SKM-1 treated with dmso at 0.1 percent for 144 hours (cell line): Measurements from ENCODE around the gene CMKLR1.
A peak's percentile ranks its signal among the peaks of the same experiment; 100 is the strongest.

Source experiments
- DNase-seq: peaks from one replicate; lab custom pipeline; 2025; ENCODE audit not compliant: unreplicated experiment; lab: John Stamatoyannopoulos, UW

Gene CMKLR1

GRCh38 chr12:108337235-108338223, 1.6 kb downstream of the CMKLR1 start:
- no peak for DNase-seq

DNA sequence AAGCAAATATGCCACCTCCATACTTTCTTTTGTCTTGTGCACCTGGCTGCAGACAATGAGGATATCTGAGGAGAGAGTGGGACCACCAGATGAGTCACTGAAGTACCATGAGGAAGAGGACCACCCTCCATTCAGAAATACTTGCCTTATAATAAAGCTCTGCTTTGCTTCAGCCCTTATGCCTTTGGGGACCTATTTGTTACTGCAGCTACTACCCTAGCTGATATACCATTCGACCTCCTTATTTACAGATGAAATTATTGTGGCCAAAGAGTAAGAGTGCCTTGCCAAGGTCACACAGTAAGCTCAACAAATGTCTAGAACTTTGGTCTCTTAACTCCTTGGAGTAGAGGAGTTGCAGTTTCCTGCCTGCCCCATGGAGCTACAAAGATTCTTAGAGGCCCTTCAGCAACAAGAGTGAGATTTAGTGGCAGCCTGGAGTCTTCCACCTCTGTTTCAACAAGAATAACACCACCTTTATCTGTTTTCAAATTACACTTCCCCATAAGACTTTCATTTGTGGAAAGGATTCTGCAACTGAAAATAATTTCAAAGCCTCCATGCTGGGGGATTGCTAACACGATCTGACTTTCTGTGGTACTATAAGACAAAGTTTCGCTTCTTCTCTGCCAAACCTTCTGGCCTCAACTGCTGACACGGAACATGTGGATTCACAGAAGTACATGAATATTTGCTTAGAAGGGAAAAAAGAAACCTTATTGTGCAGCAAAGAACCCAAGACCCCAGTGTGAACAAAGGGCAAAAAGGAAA, 3.6 kb downstream of the CMKLR1 start:
- no peak for DNase-seq

DNA sequence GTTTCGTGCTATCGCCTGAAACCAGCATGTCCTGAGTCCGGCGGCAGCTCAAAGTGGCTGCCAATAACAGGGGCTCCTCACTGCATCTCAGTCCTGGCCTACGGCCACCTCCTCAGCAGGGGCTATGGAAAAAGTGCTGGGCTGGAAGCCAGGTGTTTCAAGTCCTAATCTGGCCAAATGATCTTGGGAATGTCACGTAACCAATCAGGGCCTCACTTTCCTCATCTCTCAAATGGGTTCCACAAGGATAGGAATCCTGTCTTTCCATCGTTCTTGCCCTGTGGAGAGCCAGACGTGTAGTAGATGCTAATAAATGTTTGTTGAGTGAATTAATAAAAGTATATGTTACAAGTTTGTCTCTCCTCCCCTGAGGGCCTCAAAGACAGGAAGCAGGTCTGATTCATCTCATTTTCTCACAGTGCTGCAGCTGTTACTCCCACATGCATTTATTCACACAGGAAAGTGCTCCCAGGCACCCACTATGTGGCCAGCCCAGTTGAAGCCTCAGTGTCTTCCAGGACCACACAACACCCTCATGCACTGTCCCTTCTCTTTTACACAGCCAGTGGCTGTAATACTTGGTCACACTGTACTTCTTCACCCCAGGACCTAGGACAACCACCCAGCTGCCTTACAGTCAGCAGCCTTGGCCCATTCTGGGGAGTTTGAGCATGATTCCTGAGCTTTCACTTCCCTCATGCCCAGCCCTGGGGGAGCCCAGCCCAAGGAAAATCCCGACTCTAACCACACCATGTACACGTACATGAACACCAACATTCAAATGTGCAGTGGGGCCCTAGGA, 5.0 kb downstream of the CMKLR1 start:
- DNase-seq, result no peak

DNA sequence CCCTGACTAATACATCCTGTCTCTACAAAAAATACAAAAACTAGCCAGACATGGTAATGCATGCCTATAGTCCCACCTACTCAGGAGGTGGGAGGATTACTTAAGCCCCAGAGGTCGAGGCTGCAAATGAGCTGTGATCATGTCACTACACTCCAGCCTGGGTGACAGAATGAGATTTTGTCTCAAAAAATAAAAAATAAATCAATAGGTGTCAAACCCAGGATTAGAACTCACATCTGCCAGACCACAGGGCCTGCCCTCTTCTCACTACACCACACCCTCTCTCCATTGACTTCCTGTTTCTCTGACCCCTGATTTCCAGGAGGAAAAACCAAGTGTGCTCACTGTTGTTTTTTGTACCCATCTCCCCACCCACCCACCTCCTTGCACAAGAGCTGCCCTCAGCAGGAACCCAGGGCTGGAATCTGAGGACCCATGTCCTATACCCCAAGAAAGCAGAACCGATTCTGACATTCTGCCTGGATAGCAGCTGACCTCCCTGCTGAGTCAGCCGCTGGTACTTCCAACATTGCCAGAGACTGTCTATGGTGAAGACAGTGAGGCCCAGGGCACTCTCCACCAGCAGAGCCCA, 6.2 kb downstream of the CMKLR1 start:
- peak; percentile 48 for DNase-seq

DNA sequence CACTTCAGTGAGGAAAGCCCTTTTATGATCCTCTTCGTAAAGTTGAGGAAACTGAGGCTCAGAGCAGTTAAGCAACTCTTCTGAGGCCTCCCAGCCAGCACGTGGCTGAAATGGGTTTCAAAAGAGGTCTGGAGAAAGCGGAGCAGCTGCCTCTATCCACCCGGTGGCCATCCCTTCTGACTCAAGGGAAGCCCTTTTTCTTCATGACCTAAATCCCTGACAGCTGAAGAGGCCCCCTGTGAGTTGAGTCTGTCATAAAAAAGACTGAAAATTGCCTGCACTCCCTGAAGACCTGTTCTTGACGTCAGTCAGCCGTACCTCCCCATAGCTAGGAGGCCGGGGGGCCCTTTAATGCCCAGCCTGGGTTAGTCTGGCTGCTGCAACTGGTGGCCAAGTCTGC, 10.7 kb downstream of the CMKLR1 start:
- no peak for DNase-seq

GRCh38 chr12:108327621-108328344, 11.3 kb downstream of the CMKLR1 start:
- no peak for DNase-seq

DNA sequence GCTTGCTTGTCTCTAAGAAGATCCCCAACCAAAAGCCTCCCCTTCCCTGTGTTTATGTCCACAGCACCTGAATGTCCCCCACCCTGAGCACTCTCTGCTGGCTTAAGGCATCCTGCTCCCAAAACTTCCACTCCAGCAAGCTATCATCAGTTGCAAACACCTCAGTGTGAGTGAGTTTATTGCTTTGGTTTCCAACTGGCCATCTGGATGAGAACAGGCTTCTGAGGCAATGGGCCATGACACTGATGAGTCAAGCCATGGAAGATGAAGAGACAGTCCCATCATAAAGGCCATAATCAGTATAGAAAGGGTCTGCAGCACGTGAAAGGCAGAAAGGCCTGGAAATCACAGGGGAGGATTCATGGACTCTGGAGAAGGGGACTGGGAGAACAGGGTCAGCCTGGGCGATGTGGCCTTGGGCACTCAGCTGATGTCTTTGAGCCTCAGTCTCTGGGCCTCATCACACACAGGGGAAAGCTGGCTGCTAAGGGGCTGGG, 12.8 kb downstream of the CMKLR1 start:
- no peak for DNase-seq

DNA sequence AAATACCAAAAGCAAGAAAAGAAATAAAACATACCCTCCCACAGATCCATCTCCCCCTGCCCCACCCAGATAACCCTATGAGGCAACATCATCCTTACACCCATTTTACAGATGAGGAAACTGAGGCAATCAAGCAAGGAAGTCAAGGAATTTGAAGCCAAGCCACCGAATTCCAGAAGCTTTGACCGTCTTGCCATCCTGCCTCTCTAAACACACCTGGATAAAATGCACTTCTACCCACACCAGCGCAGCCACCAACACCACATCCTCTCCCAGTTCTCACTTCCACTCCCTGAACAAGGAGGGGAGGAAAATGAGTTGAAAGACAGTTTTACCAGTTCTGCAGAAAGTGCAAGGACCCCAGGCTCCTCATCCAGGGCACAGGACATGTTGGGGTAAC, 13.6 kb downstream of the CMKLR1 start:
- no peak for DNase-seq

GRCh38 chr12:108325018-108325358, 14.1 kb downstream of the CMKLR1 start:
- DNase-seq, result no peak

DNA sequence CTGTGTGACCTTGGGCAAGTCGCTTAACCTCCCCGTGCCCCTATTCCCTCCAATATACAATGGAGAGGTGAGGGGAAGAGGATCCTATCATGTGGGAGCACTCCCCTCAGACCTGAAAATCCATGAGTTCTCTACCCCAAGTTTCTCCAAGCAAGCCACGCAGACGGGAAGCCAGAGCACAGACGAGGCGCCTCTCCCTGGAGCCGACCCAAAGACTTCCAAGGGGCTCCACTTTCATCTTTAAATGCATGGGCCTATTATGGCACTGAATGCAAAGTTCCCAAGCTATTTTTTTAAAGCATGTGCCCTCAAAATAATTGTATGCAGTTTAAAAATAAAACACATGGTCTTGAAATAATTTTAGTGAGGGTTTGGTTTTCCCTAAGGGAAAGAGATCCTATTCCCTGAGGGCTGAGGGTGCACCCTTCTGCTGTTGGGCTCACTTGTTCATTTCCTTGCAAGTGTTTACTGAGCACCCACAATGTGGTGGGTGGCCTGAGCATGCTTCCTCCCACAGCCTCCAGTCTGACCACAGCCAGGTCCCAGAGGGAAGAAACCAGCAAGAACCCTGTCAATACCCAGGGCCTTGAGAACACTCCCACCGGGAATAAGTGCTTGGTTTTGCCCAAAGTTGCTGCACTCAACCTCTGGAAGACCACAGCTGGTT, 14.6 kb downstream of the CMKLR1 start:
- DNase-seq, result no peak

- no peak for DNase-seq
Observed at GRCh38 chr12:108323581-108323980, 15.5 kb downstream of the CMKLR1 start.

GRCh38 chr12:108322998-108323397, 16.1 kb downstream of the CMKLR1 start:
- no peak for DNase-seq

GRCh38 chr12:108321688-108322087, 17.4 kb downstream of the CMKLR1 start:
- DNase-seq, result no peak

DNA sequence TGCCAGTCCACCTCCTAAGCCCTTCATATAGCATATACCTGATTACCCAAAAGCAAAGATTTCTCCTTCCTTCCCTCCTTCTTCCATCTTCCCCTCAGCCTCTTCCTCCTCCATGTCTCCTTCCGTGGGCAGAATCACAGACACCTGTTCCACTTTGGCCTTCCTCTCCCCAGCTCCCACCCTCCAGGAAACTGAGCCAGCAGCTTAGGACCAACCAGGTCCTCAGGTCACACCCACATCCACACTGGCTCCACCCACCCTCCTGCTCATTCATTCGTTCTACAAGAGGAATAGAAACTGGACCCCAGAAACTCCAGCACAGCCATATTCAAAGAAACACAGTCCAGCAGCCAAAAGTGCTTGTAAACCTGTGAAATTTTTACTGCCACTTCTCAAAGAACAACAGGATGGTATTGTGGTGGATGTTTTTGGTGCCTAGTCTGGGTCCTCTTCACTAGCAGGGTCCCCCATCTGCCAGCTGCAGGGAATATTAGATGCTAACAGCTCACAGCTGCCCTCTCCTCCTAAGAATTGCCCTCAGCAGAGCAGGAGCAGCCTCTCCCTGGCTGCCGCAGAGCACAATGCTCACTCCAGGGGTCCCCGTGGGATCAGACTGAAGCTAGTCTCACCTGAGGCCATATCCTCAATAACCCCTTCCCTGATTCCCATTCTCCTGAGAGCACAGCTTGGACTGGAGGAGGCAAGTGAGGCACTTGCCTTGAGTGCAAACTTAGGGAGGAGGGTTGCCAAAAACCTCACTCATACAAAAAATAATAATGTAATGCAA, 18.4 kb downstream of the CMKLR1 start:
- DNase-seq, result no peak

- DNase-seq, result no peak
Observed at GRCh38 chr12:108319277-108320234, 19.6 kb downstream of the CMKLR1 start.

DNA sequence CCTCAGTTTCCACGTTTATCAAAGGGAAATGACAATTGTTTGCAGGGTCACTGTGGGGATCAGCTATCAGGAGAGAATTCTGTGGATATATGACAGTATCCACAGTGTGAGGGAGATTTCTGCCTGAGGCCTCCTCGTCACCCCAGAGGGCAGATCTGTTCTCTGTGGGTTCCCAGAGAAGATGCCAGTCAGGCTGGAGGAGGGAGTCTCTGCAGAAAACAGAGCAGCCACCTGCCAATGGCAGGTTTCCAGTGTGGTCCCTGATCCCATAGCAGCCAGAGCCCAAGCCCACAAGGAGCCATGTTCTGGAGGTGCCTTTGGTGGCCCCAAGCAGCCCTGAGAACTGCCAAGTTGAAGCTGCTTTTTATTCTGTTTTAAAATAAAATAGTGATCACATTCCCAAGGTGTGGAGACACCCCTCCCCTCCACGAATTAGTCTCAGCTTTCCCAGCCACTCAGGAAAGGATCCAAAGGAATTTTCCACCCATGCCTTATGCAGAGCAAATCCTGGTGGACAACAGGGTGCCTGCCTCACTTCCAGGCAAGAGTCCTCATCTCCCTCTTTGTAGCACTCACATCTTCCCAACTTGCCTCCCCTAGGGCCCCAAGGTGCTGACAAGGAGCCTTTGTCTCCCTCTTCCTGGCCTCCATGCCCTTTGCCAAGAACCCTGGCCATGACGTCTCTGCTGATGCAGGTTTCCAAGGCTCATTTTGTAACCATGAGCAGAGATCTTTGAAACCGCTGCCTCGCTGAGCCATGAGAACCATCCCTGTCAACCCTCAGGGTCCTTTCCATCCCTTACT, 20.4 kb downstream of the CMKLR1 start:
- no peak for DNase-seq
